GM10847 (cell line): ENCODE data around the gene DEFB114.

Experiments used
- POLR2A ChIP-seq: IDR thresholded peaks from 2 replicates; pipeline ENCODE4 v1.6.1; 2011; ENCODE audit not compliant: insufficient read length; ENCODE audit errors: extremely low read depth

Gene DEFB114

DNA sequence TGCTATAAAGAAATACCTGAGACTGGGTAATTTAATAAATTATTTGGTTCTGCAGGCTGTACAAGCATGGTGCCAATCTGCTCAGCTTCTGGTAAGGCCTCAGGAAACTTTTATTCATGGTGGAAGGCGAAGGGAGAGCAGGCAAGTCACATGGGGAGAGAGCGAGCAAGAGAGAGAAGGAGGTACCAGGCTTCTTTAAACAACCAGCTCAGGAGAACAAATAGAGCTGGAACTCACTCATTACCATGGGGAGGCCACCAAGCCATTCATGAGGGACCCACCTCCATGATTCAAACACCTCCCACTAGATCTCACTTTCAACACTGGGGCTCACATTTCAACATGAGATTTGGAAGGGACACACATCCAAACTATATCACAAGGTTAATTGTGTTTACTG lies 52.7 kb downstream of the DEFB114 start:
- TF ChIP-seq POLR2A, result no peak
